Measurements from ENCODE around the gene UACA.
"Not testable (repeated sequence)": the region's sequence is repeated elsewhere in the genome, so short reads cannot be mapped to it uniquely, and the experiment has no call there.

UACA gene

DNA sequence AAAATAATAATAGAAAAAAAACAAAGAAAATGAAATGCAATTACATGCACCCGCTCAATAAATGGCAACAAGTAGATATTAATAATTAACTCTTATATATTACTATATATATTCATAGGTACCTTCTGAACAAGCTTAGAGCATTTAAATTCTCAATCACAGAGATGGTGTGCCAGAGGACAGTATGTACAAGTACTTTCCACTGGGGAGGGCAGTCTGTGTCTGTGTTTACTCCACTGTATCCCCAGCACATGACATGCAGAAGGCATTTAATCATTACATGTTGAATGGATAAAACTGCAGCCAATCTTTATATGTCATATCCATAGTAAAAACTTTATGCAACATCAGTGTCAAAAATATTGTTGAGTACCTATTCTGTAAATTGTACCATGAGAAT, 97.8 kb downstream of the UACA start:
- no peak for ATAC-seq
- TF ChIP-seq, protein P1, sequence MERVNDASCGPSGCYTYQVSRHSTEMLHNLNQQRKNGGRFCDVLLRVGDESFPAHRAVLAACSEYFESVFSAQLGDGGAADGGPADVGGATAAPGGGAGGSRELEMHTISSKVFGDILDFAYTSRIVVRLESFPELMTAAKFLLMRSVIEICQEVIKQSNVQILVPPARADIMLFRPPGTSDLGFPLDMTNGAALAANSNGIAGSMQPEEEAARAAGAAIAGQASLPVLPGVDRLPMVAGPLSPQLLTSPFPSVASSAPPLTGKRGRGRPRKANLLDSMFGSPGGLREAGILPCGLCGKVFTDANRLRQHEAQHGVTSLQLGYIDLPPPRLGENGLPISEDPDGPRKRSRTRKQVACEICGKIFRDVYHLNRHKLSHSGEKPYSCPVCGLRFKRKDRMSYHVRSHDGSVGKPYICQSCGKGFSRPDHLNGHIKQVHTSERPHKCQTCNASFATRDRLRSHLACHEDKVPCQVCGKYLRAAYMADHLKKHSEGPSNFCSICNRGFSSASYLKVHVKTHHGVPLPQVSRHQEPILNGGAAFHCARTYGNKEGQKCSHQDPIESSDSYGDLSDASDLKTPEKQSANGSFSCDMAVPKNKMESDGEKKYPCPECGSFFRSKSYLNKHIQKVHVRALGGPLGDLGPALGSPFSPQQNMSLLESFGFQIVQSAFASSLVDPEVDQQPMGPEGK (CRISPR knock-in tag; IDR thresholded peaks at IDR 0.05; ENCODE audit: borderline replicate concordance) = no peak
- TF ChIP-seq, protein P2, sequence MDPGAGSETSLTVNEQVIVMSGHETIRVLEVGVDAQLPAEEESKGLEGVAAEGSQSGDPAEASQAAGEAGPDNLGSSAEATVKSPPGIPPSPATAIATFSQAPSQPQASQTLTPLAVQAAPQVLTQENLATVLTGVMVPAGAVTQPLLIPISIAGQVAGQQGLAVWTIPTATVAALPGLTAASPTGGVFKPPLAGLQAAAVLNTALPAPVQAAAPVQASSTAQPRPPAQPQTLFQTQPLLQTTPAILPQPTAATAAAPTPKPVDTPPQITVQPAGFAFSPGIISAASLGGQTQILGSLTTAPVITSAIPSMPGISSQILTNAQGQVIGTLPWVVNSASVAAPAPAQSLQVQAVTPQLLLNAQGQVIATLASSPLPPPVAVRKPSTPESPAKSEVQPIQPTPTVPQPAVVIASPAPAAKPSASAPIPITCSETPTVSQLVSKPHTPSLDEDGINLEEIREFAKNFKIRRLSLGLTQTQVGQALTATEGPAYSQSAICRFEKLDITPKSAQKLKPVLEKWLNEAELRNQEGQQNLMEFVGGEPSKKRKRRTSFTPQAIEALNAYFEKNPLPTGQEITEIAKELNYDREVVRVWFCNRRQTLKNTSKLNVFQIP (CRISPR knock-in tag; IDR thresholded peaks at IDR 0.05; ENCODE audit: borderline replicate concordance, low read depth) = no peak

DNA sequence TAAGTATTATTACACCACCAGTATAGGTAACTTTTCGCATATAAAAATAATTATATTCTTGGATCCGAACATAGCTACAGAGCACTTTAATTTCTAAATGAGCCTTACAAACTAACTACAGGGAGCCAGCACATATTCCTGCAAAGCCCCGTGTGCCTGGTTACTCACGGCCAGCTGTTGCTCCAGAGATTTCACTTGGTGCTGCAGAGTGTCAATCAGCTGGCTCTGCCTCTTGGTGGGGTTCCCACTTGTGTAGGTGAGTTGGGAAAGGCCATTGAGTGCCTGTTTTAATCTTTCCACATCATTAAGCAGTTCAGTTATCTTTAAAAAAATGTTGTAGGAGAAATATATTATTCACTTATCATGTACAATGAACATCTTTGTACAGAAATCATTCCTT, 98.9 kb downstream of the UACA start:
- TF ChIP-seq CSDC2 (CRISPR knock-in tag; IDR thresholded peaks at IDR 0.05) (no peak), ZNF8 (CRISPR knock-in tag; IDR thresholded peaks at IDR 0.05) (no peak), SNAI2 (CRISPR knock-in tag; IDR thresholded peaks at IDR 0.05) (no peak), TCF4 (CRISPR knock-in tag; IDR thresholded peaks at IDR 0.05; ENCODE audit: borderline replicate concordance) (no peak), PPARA (CRISPR knock-in tag; IDR thresholded peaks at IDR 0.05; ENCODE audit: borderline replicate concordance) (no peak), ZFP30 (CRISPR knock-in tag; IDR thresholded peaks at IDR 0.05) (no peak), TOX (CRISPR knock-in tag; IDR thresholded peaks at IDR 0.05; ENCODE audit: borderline replicate concordance) (no peak), ESRRG (CRISPR knock-in tag; IDR thresholded peaks at IDR 0.05) (no peak), ZFP3 (CRISPR knock-in tag; IDR thresholded peaks at IDR 0.05) (no peak), BACH2 (CRISPR knock-in tag; IDR thresholded peaks at IDR 0.05; ENCODE audit: borderline replicate concordance) (no peak), ZNF565 (CRISPR knock-in tag; conservative IDR thresholded peaks at IDR 0.05; ENCODE audit: low read depth) (no peak), ZC3H10 (CRISPR knock-in tag; IDR thresholded peaks at IDR 0.05) (no peak)
- TF ChIP-seq, protein P3, sequence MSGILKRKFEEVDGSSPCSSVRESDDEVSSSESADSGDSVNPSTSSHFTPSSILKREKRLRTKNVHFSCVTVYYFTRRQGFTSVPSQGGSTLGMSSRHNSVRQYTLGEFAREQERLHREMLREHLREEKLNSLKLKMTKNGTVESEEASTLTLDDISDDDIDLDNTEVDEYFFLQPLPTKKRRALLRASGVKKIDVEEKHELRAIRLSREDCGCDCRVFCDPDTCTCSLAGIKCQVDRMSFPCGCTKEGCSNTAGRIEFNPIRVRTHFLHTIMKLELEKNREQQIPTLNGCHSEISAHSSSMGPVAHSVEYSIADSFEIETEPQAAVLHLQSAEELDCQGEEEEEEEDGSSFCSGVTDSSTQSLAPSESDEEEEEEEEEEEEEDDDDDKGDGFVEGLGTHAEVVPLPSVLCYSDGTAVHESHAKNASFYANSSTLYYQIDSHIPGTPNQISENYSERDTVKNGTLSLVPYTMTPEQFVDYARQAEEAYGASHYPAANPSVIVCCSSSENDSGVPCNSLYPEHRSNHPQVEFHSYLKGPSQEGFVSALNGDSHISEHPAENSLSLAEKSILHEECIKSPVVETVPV (CRISPR knock-in tag; IDR thresholded peaks at IDR 0.05) = no peak
- TF ChIP-seq, protein P4, sequence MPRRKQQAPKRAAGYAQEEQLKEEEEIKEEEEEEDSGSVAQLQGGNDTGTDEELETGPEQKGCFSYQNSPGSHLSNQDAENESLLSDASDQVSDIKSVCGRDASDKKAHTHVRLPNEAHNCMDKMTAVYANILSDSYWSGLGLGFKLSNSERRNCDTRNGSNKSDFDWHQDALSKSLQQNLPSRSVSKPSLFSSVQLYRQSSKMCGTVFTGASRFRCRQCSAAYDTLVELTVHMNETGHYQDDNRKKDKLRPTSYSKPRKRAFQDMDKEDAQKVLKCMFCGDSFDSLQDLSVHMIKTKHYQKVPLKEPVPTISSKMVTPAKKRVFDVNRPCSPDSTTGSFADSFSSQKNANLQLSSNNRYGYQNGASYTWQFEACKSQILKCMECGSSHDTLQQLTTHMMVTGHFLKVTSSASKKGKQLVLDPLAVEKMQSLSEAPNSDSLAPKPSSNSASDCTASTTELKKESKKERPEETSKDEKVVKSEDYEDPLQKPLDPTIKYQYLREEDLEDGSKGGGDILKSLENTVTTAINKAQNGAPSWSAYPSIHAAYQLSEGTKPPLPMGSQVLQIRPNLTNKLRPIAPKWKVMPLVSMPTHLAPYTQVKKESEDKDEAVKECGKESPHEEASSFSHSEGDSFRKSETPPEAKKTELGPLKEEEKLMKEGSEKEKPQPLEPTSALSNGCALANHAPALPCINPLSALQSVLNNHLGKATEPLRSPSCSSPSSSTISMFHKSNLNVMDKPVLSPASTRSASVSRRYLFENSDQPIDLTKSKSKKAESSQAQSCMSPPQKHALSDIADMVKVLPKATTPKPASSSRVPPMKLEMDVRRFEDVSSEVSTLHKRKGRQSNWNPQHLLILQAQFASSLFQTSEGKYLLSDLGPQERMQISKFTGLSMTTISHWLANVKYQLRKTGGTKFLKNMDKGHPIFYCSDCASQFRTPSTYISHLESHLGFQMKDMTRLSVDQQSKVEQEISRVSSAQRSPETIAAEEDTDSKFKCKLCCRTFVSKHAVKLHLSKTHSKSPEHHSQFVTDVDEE (CRISPR knock-in tag; IDR thresholded peaks at IDR 0.05) = no peak
- TF ChIP-seq, protein P2 (CRISPR knock-in tag; IDR thresholded peaks at IDR 0.05; ENCODE audit: borderline replicate concordance, low read depth) = no peak
- ATAC-seq = no peak

DNA sequence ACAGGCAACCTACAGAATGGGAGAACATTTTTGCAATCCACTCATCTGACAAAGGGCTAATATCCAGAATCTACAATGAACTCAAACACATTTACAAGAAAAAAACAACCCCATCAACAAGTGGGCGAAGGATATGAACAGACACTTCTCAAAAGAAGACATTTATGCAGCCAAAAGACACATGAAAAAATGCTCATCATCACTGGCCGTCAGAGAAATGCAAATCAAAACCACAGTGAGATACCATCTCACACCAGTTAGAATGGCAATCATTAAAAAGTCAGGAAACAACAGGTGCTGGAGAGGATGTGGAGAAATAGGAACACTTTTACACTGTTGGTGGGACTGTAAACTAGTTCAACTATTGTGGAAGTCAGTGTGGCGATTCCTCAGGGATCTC, 100.3 kb downstream of the UACA start:
- not testable (repeated sequence) for ATAC-seq

DNA sequence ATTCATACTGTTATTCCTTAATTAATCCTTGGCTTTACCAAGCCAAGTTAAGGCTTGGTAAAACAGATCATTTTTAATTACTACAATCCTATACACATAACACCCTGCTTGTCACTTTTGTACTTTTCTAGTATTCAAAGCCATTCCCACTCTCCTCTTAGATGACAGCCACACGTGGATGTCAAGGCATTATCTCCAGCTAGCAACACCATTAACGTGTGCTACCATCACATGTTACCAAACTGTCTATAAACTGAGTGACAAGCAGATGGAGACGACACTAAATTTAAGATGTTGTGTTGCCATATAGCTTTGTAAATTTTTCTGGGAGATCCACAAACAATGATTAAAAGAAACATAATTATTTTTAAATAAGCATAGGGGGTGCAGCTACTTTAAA, 103.7 kb downstream of the UACA start:
- no peak for ATAC-seq
- TF ChIP-seq ESRRG (CRISPR knock-in tag; IDR thresholded peaks at IDR 0.05) = no peak
- TF ChIP-seq OSR1 (CRISPR knock-in tag; IDR thresholded peaks at IDR 0.05) = no peak
- no peak for TF ChIP-seq ZNF70 (CRISPR knock-in tag; IDR thresholded peaks at IDR 0.05)
- TF ChIP-seq ZNF8 (CRISPR knock-in tag; IDR thresholded peaks at IDR 0.05) = no peak
- TF ChIP-seq, protein P2 (CRISPR knock-in tag; IDR thresholded peaks at IDR 0.05; ENCODE audit: borderline replicate concordance, low read depth) = no peak
- no peak for TF ChIP-seq ARNTL (CRISPR knock-in tag; IDR thresholded peaks at IDR 0.05; ENCODE audit: borderline replicate concordance, low read depth)
- TF ChIP-seq ZFP30 (CRISPR knock-in tag; IDR thresholded peaks at IDR 0.05) = no peak
- TF ChIP-seq TCF4 (CRISPR knock-in tag; IDR thresholded peaks at IDR 0.05; ENCODE audit: borderline replicate concordance) = no peak
- no peak for TF ChIP-seq GLIS3 (CRISPR knock-in tag; IDR thresholded peaks at IDR 0.05)
- no peak for TF ChIP-seq RARB (CRISPR knock-in tag; IDR thresholded peaks at IDR 0.05)
- no peak for TF ChIP-seq PPARA (CRISPR knock-in tag; IDR thresholded peaks at IDR 0.05; ENCODE audit: borderline replicate concordance)
- TF ChIP-seq, protein P1 (CRISPR knock-in tag; IDR thresholded peaks at IDR 0.05; ENCODE audit: borderline replicate concordance) = no peak
- no peak for TF ChIP-seq ZC3H10 (CRISPR knock-in tag; IDR thresholded peaks at IDR 0.05)
- TF ChIP-seq ISL1 (CRISPR knock-in tag; IDR thresholded peaks at IDR 0.05) = no peak
- TF ChIP-seq SNAI2 (CRISPR knock-in tag; IDR thresholded peaks at IDR 0.05) = no peak
- no peak for TF ChIP-seq BACH2 (CRISPR knock-in tag; IDR thresholded peaks at IDR 0.05; ENCODE audit: borderline replicate concordance)

All from SK-N-SH treated with all-trans-retinoic acid at 6 μM for 48 hours (cell line).